LNCaP clone FGC (cell line): Measurements from ENCODE around the gene GPBP1.

Source experiments
- DNase-seq: peaks from one replicate; pipeline ENCODE4 v3.0.0-alpha.2; 2011; ENCODE audit warnings: low read depth
- H3K4me3 ChIP-seq: 2 replicates; pipeline ENCODE4 v1.5.1; 2011; ENCODE audit warnings: mild to moderate bottlenecking, low read depth, low read length, control low read depth
- TF ChIP-seq, protein P1 (sequence below): IDR thresholded peaks from 2 replicates; pipeline ENCODE4 v1.5.1; 2012; ENCODE audit warnings: mild to moderate bottlenecking; ENCODE audit not compliant: control insufficient read depth, insufficient read depth; ENCODE audit errors: extremely low read depth

The GPBP1 gene

GRCh38 chr5:57247765-57248164, 73.9 kb downstream of the GPBP1 start:
- TF ChIP-seq, protein P1, sequence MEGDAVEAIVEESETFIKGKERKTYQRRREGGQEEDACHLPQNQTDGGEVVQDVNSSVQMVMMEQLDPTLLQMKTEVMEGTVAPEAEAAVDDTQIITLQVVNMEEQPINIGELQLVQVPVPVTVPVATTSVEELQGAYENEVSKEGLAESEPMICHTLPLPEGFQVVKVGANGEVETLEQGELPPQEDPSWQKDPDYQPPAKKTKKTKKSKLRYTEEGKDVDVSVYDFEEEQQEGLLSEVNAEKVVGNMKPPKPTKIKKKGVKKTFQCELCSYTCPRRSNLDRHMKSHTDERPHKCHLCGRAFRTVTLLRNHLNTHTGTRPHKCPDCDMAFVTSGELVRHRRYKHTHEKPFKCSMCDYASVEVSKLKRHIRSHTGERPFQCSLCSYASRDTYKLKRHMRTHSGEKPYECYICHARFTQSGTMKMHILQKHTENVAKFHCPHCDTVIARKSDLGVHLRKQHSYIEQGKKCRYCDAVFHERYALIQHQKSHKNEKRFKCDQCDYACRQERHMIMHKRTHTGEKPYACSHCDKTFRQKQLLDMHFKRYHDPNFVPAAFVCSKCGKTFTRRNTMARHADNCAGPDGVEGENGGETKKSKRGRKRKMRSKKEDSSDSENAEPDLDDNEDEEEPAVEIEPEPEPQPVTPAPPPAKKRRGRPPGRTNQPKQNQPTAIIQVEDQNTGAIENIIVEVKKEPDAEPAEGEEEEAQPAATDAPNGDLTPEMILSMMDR, result no peak
- no peak overlapping the region for H3K4me3 ChIP-seq

GRCh38 chr5:57249265-57249874, 75.5 kb downstream of the GPBP1 start:
- TF ChIP-seq, protein P1, result no peak
- no peak overlapping the region for H3K4me3 ChIP-seq
- no peak for DNase-seq

More at GRCh38 chr5:57247765-57248164, 73.9 kb downstream of the GPBP1 start:
- DNase-seq, result no peak

DNA sequence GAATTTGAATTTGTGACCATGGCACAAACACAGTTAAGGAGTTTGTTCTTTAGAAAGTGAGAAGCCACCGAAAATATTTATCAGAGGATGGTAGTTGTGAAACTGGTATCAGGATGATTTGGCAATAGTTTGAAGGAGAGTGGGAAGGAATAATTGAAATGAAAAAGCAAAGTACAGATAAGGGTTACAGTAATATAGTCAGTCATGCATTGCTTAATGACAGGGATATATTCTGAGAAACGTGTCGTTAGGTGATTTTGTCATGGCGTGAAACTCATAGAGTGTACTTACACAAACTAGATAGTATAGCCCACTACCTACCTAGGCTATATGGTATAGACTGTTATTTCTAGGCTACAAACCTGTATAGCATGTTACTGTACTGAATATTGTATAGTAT, 84.2 kb downstream of the GPBP1 start:
- TF ChIP-seq, protein P1, result no peak
- no peak for DNase-seq
- no peak overlapping the region for H3K4me3 ChIP-seq

DNA sequence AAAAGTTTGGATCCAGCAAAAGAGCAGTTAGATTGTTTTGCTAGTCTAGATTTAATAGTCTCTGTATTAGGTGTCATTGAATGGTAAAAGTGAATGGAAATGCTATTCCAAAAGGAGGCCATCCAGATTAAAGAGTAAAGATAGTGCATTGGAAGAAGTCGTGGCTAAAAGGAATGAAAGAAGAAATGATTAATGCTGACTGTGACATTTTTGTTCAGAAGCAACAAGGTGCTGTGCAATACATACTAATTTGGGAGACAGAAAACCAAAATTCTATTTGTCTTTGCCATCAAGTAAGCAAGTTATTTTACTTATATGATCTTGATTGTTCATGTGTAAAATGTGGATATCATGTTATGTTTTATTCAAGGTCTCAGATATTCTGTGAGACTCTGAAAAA, 85.1 kb downstream of the GPBP1 start:
- TF ChIP-seq, protein P1, result no peak
- no peak for DNase-seq

GRCh38 chr5:57259704-57260103, 85.8 kb downstream of the GPBP1 start:
- TF ChIP-seq, protein P1, result no peak
- H3K4me3 ChIP-seq, result no peak overlapping the region
- DNase-seq, result no peak

More for the DNA sequence above, 85.1 kb downstream of the GPBP1 start:
- H3K4me3 ChIP-seq, result no peak overlapping the region

DNA sequence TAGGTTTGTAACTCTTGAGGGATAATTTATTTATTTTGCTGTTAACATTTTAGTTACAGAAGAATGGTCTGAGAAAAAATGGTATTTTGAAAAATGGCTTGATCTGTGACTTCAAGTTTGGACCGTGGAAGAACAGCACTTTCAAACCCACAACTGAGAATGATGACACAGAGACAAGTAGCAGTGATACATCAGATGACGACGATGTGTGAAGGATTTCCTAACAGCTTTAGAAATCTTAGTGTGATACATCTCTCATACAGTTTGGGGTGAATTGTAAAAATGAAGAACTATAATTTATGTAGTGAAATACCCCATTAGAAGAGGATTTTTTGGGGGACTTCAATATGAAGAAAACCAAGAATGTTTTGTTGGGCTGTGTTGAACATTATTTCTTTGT, 88.7 kb downstream of the GPBP1 start:
- TF ChIP-seq, protein P1, result no peak
- no peak overlapping the region for H3K4me3 ChIP-seq
- no peak for DNase-seq

DNA sequence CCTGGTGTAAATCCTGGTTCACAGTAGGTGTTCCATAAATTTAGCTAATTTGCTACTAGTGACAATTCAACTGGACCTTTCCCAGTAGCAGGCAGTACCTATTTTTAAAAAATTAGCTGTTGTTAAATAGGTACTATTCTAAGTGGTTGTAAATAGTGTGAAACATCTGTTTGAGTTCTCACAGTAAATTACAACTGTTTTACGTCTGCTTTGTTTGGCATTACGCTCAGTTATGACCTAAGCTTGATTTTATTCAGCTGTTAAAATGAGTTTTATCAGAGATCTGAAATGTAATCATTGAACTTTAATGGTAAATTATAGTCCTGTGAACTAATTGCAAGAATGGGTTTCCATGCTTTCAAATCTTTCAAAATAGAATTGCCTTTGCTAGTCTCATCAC, 93.9 kb downstream of the GPBP1 start:
- DNase-seq, result no peak
- H3K4me3 ChIP-seq, result no peak overlapping the region
- TF ChIP-seq, protein P1, result no peak
